LNCaP clone FGC (cell line): Measurements from ENCODE around the gene MT1H.

Experiments
- DNase-seq: peaks from one replicate; pipeline ENCODE4 v3.0.0-alpha.2; 2011; ENCODE audit warnings: low read depth
- H3K4me3 ChIP-seq: 2 replicates; pipeline ENCODE4 v1.5.1; 2011; ENCODE audit warnings: mild to moderate bottlenecking, low read depth, low read length, control low read depth
- CTCF ChIP-seq: IDR thresholded peaks from 2 replicates; pipeline ENCODE4 v1.5.1; 2012; ENCODE audit warnings: mild to moderate bottlenecking; ENCODE audit not compliant: control insufficient read depth, insufficient read depth; ENCODE audit errors: extremely low read depth

MT1H gene

GRCh38 chr16:56632848-56633365, 36.7 kb upstream of the MT1H start:
- no peak for TF ChIP-seq CTCF
- no peak for DNase-seq
- H3K4me3 ChIP-seq: no peak overlapping the region

- no peak for TF ChIP-seq CTCF
- DNase-seq: no peak
- H3K4me3 ChIP-seq: no peak overlapping the region
Measured at GRCh38 chr16:56633535-56633934, 36.1 kb upstream of the MT1H start.

- no peak overlapping the region for H3K4me3 ChIP-seq
- DNase-seq: no peak
- TF ChIP-seq CTCF: no peak
Measured at GRCh38 chr16:56634715-56635440, 34.7 kb upstream of the MT1H start.

GRCh38 chr16:56635441-56635967, 34.1 kb upstream of the MT1H start:
- TF ChIP-seq CTCF: no peak
- DNase-seq: no peak
- no peak overlapping the region for H3K4me3 ChIP-seq

- no peak for DNase-seq
- no peak overlapping the region for H3K4me3 ChIP-seq
- no peak for TF ChIP-seq CTCF
Measured at GRCh38 chr16:56636616-56637413, 32.8 kb upstream of the MT1H start.

GRCh38 chr16:56637814-56638750, 31.5 kb upstream of the MT1H start, which contains the start of gene MT1A:
TSS of gene MT1A (plus strand) at chr16:56638666. CDS start at chr16:56638739, 73 bp downstream.
- no peak for TF ChIP-seq CTCF
- H3K4me3 ChIP-seq: no peak within 1 kb of the TSS
- no peak for DNase-seq
